Stimulated activated naive B cell treated with anti-CD40 and anti-IgM and Interleukin-4, amounts not matched to agents 10 μg/mL and 1 μg/mL and 100 μg/mL, for 72 hours (primary cell): ENCODE results near the gene KCNMB1.

Experiments used
- ATAC-seq, 2 donors: fragments of 150-1000 bp; cut with Tn5 transposase; replicated peaks; 2 replicates each; pipeline ENCODE4 v1.10.0; 2021; ENCODE audit warnings: moderate library complexity in 1 of 2
- DNase-seq: peaks from one replicate; pipeline ENCODE4 v3.0.0; 2021
- H3K27ac Mint-ChIP-seq: one replicate; pipeline ENCODE4 v1.8.0; 2022; ENCODE audit warnings: mild to moderate bottlenecking, mixed read lengths
- H3K27me3 Mint-ChIP-seq, 2 donors: one replicate each; pipeline ENCODE4 v1.8.0; 2022; ENCODE audit warnings: mixed read lengths in 2 of 2
- H3K36me3 Mint-ChIP-seq, 2 donors: one replicate each; pipeline ENCODE4 v1.8.0; 2022; ENCODE audit warnings: mixed read lengths in 2 of 2, mild to moderate bottlenecking in 1 of 2
- H3K4me1 Mint-ChIP-seq, 2 donors: one replicate each; pipeline ENCODE4 v1.8.0; 2022; ENCODE audit warnings: mixed read lengths in 2 of 2, mild to moderate bottlenecking in 1 of 2
- H3K4me3 Mint-ChIP-seq, 2 donors: one replicate each; pipeline ENCODE4 v1.8.0; 2022; ENCODE audit warnings: mild to moderate bottlenecking in 2 of 2, mixed read lengths in 2 of 2, moderate library complexity in 1 of 2
- H3K9me3 Mint-ChIP-seq, 2 donors: one replicate each; pipeline ENCODE4 v1.8.0; 2022; ENCODE audit warnings: mixed read lengths in 2 of 2, mild to moderate bottlenecking in 1 of 2

KCNMB1 gene

DNA sequence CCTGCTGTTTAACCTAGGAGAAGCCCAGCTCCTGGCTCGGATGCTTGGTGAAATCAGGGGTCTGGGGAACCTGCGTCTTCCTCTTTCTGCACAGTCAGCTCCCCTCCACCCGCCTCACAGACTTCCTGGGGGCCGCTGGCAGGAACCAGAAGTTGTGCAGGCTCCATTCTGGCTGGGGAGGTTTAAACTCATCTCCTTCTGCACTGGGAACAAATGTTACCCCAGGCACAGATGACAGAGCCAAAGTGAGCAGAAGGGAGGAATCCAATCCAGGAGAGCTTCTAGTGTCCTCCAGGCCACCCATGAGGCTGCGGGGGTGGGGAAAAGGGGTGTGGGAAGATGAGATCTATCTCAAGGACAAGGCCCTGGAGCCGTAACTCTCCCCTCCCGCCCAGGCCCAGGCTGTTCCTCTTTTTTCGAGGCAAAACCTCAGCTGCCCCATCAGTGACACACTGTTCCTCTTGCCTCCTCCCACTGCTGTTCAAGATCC is 31.2 kb downstream of the KCNMB1 start:
- Mint-ChIP-seq H3K4me1 (peaks cover 19 to 38% of the 10 kb centered on the region in 2 donors), H3K27me3 (peaks cover 17% of the 10 kb centered on the region in 2 donors), H3K36me3 (no peaks in the 10 kb centered on the region), H3K27ac (peak overlapping the region; percentile 81), H3K4me3 (peak overlapping the region in 1 of 2 donors; percentile 31), H3K9me3 (no peaks in the 10 kb centered on the region)
- peak; percentile 5 for DNase-seq
- peak; percentile 81 for ATAC-seq

DNA sequence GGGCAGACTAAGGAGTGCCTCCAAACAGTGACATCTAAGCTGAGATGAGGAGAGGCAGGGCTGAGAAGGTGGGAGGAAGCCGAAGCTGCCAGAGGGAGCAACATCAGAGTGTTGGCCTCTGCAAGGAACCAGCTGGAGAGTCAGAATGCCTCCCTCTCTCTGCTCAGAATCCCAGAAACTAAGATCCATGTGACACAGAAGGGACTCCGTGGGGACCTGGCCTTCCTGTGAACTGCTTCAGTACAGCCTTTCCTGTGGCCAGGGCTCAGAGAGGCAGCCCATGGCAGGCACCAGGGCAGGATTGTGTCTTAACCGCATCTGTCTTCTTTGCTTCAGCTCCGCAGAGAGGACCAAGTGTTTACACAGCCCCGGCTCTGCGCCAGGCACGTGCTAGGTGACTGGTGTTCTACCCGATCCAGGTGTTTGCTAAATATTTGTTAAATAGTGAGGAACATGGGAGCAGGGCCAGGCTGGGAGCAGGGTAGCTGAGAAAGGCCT is 33.5 kb downstream of the KCNMB1 start:
- H3K36me3 Mint-ChIP-seq = no peaks in the 10 kb centered on the region
- no peak overlapping the region for H3K27ac Mint-ChIP-seq
- H3K27me3 Mint-ChIP-seq = peaks cover 22 to 31% of the 10 kb centered on the region in 2 donors
- ATAC-seq = no peak
- H3K4me1 Mint-ChIP-seq = peaks cover 14 to 31% of the 10 kb centered on the region in 2 donors
- no peak for DNase-seq
- no peak overlapping the region for H3K4me3 Mint-ChIP-seq
- H3K9me3 Mint-ChIP-seq = no peaks in the 10 kb centered on the region

DNA sequence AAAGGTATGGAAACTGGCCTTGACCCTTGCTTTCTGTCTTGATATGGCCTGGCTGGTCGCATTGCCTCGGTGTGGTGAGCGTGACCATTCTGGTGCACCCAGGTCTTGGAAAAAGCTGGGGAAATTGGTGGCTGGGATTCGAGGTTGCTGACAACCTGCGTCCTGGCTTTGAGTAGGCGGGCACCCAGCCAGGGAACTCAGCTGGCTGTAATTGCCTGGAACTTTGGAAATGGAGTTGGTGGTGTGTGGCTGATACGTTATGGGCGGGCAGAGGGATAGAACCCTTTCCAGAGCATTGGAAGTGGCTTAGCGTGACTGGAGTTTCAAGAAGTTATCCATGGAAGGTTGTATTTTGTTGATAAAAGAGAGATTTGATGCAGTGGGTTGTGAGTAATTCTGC is 35.2 kb downstream of the KCNMB1 start:
- H3K27me3 Mint-ChIP-seq = peaks cover 31 to 41% of the 10 kb centered on the region in 2 donors

DNA sequence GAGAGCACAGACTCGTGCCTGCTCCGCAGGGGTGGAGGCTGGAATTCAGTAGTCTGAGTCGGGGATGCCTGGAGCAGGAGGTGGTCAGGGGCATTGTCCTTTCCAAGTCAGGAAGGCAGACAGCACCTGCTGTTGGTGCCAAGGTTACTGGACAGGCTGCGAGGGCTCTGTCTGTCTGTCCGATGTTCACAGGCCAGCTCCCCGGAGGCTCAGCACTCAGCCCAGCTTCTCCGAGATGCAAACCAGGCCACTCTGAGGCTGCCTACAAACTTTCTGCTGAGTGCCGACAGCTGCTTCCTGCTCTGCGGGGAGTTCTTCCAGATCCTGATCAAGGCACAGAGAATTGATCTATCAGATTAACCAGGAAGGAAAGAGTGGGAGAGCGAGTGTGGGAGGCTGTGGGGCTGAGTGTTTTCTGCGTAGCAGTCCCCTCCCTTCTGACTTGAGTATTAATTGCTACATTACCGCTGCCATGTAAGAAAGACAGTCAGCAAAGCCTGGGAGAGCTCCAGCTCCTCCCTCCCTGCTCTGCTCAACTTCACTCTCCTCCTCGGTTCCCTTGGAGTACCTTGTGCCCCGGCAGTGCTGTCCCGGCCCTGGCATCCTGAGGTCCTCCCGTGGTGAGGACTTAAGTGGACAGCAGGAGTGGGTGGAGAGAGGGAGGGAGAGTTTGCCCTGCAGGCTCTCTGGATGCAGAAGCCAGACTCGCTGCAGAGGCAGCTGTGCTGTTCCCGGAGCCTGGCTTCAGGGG is 36.0 kb downstream of the KCNMB1 start:
- H3K9me3 Mint-ChIP-seq = no peaks in the 10 kb centered on the region
- H3K4me1 Mint-ChIP-seq = peaks cover 10 to 15% of the 10 kb centered on the region in 2 donors
- ATAC-seq (no peak), DNase-seq (no peak)
- H3K4me3 Mint-ChIP-seq = no peak overlapping the region
- no peaks in the 10 kb centered on the region for H3K36me3 Mint-ChIP-seq
- no peak overlapping the region for H3K27ac Mint-ChIP-seq
- peaks cover 34 to 48% of the 10 kb centered on the region in 2 donors for H3K27me3 Mint-ChIP-seq

More for the DNA sequence above, 35.2 kb downstream of the KCNMB1 start:
- Mint-ChIP-seq H3K4me1 (peaks cover 11 to 22% of the 10 kb centered on the region in 2 donors), H3K27ac (no peak overlapping the region), H3K9me3 (no peaks in the 10 kb centered on the region), H3K4me3 (no peak overlapping the region), H3K36me3 (no peaks in the 10 kb centered on the region)
- ATAC-seq (no peak), DNase-seq (no peak)

DNA sequence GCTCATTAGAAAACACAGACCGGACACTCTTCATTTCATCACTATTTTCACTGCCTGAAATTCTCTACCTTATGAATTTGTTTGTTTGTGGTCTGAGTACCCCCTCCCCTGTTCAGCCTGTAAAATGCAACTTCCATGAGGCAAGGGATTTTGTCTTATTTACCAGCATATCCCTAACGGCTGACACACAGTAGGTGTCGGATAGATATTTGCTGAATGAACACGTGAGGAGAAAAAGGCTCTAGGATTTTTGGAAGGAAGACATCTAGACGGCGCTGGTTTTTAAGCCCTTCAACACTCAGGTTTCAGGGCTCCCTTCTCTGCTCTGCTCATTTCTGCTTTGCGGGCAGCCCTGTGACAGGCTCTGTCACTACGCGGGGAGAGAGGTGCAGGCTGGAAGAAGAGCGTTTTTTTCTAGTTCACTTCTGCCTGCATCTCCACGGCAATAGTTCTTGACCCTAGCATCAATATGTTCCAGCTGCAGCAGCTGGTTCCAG is 41.0 kb downstream of the KCNMB1 start:
- Mint-ChIP-seq H3K4me1 (peaks cover 2% of the 10 kb centered on the region in 2 donors), H3K27ac (no peak overlapping the region), H3K27me3 (peaks cover 36 to 46% of the 10 kb centered on the region in 2 donors), H3K4me3 (no peak overlapping the region), H3K9me3 (no peaks in the 10 kb centered on the region), H3K36me3 (no peaks in the 10 kb centered on the region)
- ATAC-seq (no peak), DNase-seq (no peak)

DNA sequence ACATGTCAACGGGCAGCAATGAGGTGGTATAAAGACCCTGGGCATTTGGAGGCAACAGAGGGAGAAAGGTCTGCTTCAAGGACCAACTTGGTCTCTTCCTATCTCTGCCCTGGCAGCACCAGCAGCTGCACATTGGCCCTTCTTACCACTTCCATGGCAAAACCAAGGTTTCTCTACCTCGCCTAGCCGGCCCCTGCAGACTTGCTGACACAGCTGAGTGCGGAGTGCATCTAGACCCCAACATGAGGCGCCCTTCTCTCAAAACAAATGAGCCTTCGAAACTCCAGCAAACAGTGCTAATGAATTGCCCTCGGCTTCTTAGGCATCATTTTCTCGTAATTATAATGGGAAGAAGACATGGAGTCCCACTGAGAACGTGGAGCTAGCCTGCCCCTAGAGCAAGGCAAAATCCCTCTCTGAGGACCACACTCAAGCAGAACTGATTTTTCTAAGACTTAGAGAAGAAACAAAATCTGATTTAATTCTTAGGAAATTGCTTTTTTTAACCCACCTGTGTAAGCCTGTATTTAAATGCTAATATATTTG is 42.1 kb downstream of the KCNMB1 start:
- H3K36me3 Mint-ChIP-seq = no peaks in the 10 kb centered on the region
- no peaks in the 10 kb centered on the region for H3K9me3 Mint-ChIP-seq
- DNase-seq (no peak), ATAC-seq (no peak)
- H3K4me3 Mint-ChIP-seq = no peak overlapping the region
- H3K27me3 Mint-ChIP-seq = peaks cover 32 to 40% of the 10 kb centered on the region in 2 donors
- no peaks in the 10 kb centered on the region for H3K4me1 Mint-ChIP-seq
- H3K27ac Mint-ChIP-seq = no peak overlapping the region

DNA sequence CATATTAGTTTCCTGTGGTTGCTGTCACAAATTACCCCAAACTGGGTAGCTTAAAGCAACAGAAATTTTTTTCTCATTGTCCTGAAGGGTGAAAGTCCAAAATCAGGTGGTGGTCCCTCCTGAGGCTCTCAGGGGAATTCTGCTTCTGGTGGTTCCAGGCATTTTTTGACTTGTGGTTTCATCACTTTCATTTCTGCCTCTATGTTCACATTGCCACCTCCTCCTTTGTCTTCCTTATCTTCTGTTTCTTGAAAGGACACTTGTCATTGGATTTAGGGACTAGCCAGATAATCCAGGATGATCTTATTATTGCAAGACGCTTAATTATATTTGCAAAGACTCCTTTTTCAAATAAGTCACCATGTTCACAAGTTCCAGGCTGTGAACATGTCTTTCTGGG is 43.2 kb downstream of the KCNMB1 start:
- Mint-ChIP-seq H3K9me3 (no peaks in the 10 kb centered on the region), H3K36me3 (no peaks in the 10 kb centered on the region), H3K27me3 (peaks cover 28 to 33% of the 10 kb centered on the region in 2 donors), H3K4me3 (no peak overlapping the region), H3K4me1 (no peaks in the 10 kb centered on the region), H3K27ac (no peak overlapping the region)
- no peak for ATAC-seq
- no peak for DNase-seq

DNA sequence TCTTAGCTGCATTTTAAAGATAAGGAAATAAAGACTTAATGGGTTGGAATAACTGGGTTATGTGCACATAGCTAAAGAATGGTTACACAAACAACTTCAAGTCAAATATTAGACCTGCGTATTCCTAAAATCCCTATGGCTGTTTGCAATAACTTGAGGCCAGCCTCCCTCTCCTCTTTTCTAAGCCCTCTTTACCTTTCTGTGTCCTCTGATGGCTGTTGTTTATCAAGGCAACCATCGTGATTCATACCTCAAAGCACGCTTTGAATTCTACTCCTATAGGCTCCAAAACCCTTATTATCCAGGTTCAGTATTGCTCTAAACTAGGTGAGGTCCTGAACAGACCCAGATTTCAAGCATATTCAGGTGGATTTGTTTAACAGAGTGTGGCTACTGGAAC is 46.0 kb downstream of the KCNMB1 start:
- H3K9me3 Mint-ChIP-seq = no peaks in the 10 kb centered on the region
- H3K36me3 Mint-ChIP-seq = no peaks in the 10 kb centered on the region
- peaks cover 13 to 16% of the 10 kb centered on the region in 2 donors for H3K27me3 Mint-ChIP-seq
- H3K27ac Mint-ChIP-seq = no peak overlapping the region
- no peak overlapping the region for H3K4me3 Mint-ChIP-seq
- peaks cover 16 to 20% of the 10 kb centered on the region in 2 donors for H3K4me1 Mint-ChIP-seq
- no peak for ATAC-seq
- DNase-seq = no peak

DNA sequence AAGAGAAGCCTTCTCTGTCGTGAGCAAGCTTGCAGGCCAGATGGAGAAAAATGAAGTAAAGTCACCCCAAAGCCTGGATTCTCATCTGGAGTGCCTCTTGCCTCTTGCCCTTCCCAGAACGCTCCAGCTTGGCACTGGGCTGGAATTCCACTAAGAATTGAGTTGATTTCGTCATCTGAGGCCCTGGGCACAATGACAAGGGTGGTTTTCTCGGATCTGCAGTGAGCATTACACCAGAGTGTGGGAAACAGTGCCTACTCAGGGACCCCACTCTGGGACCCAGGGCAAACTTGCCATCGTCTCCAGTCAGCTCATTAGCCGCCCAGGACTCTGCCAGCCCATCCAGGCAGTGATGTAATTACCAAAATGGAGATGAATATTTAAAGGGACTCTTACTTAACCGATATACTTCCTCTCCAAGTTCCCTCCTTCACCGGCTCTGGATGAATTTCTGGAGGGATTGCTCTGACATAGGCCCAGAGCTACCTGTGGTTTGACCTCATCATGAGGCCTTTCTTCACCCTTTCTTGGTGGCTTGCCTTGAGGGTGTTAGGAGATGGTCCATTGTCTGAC is 46.9 kb downstream of the KCNMB1 start:
- Mint-ChIP-seq H3K36me3 (no peaks in the 10 kb centered on the region), H3K9me3 (no peaks in the 10 kb centered on the region), H3K27me3 (peaks cover 3 to 9% of the 10 kb centered on the region in 2 donors), H3K4me3 (no peak overlapping the region), H3K4me1 (peaks cover 16 to 21% of the 10 kb centered on the region in 2 donors), H3K27ac (no peak overlapping the region)
- DNase-seq (no peak), ATAC-seq (no peak)

DNA sequence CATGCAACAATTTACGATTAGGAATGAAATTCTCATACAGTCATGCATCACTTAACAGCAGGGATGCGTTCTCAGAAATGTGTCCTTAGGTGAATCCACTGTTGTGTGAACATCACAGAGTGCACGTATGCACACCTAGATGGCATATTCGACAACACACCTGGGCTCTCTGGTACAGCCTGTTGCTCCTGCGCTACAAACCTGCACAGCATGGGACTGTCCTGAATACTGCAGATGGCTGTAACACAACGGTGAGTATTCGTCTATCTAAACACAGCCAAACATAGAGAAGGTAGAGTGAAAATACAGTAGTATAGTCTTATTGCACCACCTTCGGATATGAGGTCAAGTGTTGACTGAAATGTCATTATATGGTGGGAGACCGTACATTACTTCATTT is 47.6 kb downstream of the KCNMB1 start:
- ATAC-seq (no peak), DNase-seq (no peak)
- H3K4me1 Mint-ChIP-seq = peaks cover 19 to 27% of the 10 kb centered on the region in 2 donors
- no peaks in the 10 kb centered on the region for H3K9me3 Mint-ChIP-seq
- H3K27me3 Mint-ChIP-seq = peaks cover 0 to 9% of the 10 kb centered on the region in 2 donors
- no peaks in the 10 kb centered on the region for H3K36me3 Mint-ChIP-seq
- H3K27ac Mint-ChIP-seq = no peak overlapping the region
- no peak overlapping the region for H3K4me3 Mint-ChIP-seq

DNA sequence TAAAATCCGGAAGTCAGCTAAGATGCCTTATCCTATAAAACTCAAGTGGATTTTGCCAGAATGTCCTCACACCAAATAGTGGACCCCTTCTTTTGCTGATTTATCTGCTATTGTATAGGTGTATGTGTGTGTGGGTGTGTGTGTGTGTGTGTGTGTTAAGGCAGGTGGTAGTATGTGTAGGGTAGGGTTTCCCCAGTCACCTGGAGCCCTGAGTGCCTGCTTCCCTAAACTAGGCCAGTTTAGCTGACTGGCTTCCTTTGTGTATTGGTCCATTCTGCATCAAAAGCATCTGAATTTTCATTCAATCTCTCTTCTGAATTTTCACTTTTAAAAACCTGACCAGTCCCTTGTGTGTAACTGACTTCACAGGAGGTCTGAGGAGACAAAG is 49.4 kb downstream of the KCNMB1 start:
- peaks cover 0 to 4% of the 10 kb centered on the region in 2 donors for H3K27me3 Mint-ChIP-seq
- no peaks in the 10 kb centered on the region for H3K36me3 Mint-ChIP-seq
- H3K9me3 Mint-ChIP-seq = no peaks in the 10 kb centered on the region
- DNase-seq = no peak
- H3K4me3 Mint-ChIP-seq = no peak overlapping the region
- H3K4me1 Mint-ChIP-seq = peaks cover 22 to 43% of the 10 kb centered on the region in 2 donors
- peak; percentile 50 to 58 for ATAC-seq
- H3K27ac Mint-ChIP-seq = no peak overlapping the region

DNA sequence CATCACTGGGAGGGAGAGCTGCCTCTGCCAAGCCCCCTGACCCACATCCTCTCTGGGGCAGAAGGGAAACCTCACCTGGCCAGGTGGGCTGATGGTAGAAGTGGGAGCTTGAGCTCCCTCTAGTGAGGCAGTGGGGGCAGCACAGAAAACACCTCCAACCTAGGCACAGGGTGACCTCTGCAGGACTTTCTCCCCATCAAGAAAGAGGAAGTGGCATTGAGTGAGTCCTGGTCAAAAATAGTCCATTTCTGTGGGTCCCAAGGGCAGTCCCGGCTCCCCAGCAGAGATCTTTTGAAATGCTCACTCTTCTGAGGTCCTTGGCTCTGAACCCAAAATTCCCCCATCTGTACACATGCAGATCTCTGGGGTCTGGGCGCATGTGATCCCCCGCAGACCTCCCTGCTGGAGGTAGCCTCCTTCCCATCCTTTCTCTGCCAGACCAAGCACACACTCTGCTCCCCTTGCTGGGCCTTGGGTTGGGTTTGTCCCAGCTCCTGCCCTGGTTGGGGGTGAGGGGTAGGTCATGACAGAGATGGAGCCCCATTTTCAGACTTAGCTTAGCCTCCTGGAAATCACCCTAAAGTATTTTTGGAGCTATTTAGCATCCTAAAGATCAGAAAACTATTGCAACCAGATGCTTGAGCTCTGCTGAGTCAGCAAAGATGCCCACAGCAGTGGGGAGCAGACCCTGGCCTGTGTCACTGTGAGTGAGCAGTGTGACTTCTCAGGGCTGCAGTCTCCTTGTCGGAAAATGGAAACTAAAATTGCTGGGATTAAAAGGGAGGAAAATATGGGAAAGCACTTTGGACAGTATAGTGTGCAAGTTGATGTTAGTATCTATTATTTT is 50.0 kb downstream of the KCNMB1 start:
- Mint-ChIP-seq H3K4me3 (peak overlapping the region in 1 of 2 donors; percentile 53), H3K36me3 (no peaks in the 10 kb centered on the region), H3K9me3 (no peaks in the 10 kb centered on the region), H3K27me3 (no peaks in the 10 kb centered on the region), H3K4me1 (peaks cover 28 to 49% of the 10 kb centered on the region in 2 donors), H3K27ac (peak overlapping the region; percentile 68)
- DNase-seq = peak; percentile 55
- ATAC-seq = peak; percentile 89 to 90

DNA sequence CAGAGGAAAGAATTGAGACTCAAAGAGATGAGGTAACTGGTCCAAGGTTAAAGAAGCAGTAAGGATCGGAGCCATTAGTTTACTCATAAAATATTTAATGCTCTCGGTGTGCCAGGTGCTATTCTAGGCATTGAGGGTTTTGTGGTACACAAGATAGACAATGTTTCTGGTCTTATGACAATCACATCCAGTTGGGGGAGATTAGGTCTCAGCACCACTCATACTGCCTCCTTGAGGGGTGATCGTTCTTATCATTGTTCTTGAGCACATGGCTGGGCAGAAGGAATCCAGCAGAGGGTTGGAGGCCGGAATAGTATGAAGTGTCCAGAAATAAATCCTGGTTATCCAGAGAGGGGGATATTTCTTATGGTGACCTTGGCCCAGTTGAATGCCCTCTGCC is 50.9 kb downstream of the KCNMB1 start:
- ATAC-seq (no peak), DNase-seq (no peak)
- Mint-ChIP-seq H3K36me3 (no peaks in the 10 kb centered on the region), H3K27ac (no peak overlapping the region), H3K27me3 (no peaks in the 10 kb centered on the region), H3K9me3 (no peaks in the 10 kb centered on the region), H3K4me1 (peaks cover 34 to 50% of the 10 kb centered on the region in 2 donors), H3K4me3 (no peak overlapping the region)
